Esophagus squamous epithelium (tissue), 5 donors: Measurements from ENCODE around the gene CLCN7. TPM values are rescaled to one million over a fixed set of nuclear protein-coding genes. Genes with fewer than 3 reads are reported as not detected.

ENCODE experiments used
- DNase-seq: peaks from one replicate; lab custom pipeline; 2025; lab: John Stamatoyannopoulos, UW
- H3K27ac ChIP-seq, 4 donors: fragments of 200-600 bp; sonication (generic); one replicate each; pipeline ENCODE4 v1.5.1; 2016 to 2019; ENCODE audit warnings: mild to moderate bottlenecking in 1 of 4
- H3K27me3 ChIP-seq, 4 donors: fragments of 200-600 bp; sonication (generic); 1 replicate in 3 of 4; 2 replicates in 1 of 4; pipeline versions ENCODE4 v1.5.1 to v1.6.0; 2017 to 2021; ENCODE audit warnings: antibody characterized with exemption in 1 of 4
- H3K36me3 ChIP-seq, 3 donors: fragments of 200-600 bp; sonication (generic); one replicate each; pipeline ENCODE4 v1.5.1; 2016 to 2019
- H3K4me1 ChIP-seq, 3 donors: fragments of 200-600 bp; sonication (generic); one replicate each; pipeline ENCODE4 v1.5.1; 2017 to 2019
- H3K4me3 ChIP-seq, 4 donors: fragments of 200-600 bp; sonication (generic); 1 replicate in 3 of 4; 2 replicates in 1 of 4; pipeline ENCODE4 v1.5.1; 2016 to 2019; ENCODE audit warnings: mild to moderate bottlenecking in 2 of 4, moderate library complexity in 1 of 4
- H3K9me3 ChIP-seq, 3 donors: fragments of 200-600 bp; sonication (generic); one replicate each; pipeline ENCODE4 v1.5.1; 2016 to 2019
- POLR2A ChIP-seq, 4 donors: fragments of 450-650 bp; IDR thresholded peaks; one replicate each; pipeline ENCODE4 v1.6.1; 2017; ENCODE audit warnings: antibody characterized with exemption in 4 of 4, mild to moderate bottlenecking in 4 of 4, moderate library complexity in 3 of 4
- WGBS, 2 donors: methylation state at CpG; one replicate each; pipeline ENCODE4 v1.1.5; 2018; 5-methylcytosine and 5-hydroxymethylcytosine counted together
- intact Hi-C: fragments of 100-400 bp; cut with DNase I; formaldehyde crosslinking; loops from one replicate; pipeline ENCODE4 v1.15.0; 2022
- total RNA-seq, 4 donors: library from RNA; depleted of rRNA; stranded (reverse); fragments of >200 nt; gene quantifications; one replicate each; pipeline ENCODE4 v1.1.0, GENCODE V29; 2016
- TF ChIP-seq, protein P1 (sequence below), 6 experiments: fragments of 450-650 bp in 4 of 6; fragments of 200-600 bp in 2 of 6; sonication (generic) in 2 of 6; IDR thresholded peaks; one replicate each; pipeline ENCODE4 v1.5.1; 2016 to 2019; ENCODE audit warnings: antibody characterized with exemption in 6 of 6, mild to moderate bottlenecking in 4 of 6, moderate library complexity in 4 of 6
- donor health status: DM: yes; HTN: yes; CAD: no.

CLCN7 gene
- total RNA-seq, 4 donors from 2014 or later = 21.5 to 41.2 (median 33.6) TPM

DNA sequence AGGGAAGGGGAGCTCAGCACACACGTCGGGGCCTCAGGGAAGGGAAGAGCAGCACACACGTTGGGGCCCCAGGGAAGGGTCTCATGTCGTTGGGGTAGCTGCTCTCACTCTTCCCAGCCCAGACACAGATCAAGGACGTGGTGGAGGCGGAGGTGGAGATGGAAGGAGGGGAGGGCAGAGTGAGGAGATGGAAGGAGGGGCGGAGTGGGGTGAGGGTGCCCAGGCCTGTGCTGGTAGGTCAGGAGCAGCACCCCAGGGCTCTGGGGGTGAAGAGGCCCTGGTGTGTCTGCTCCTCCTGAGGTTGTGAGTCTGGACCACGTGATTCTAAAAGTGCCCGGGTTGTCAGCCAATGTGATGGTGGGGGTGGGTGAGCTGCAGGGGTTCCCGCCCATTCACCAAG is 14.9 kb downstream of the CLCN7 start:
- H3K4me3 ChIP-seq = no peak overlapping the region
- H3K4me1 ChIP-seq = no peaks in the 10 kb centered on the region
- no peak overlapping the region for H3K27ac ChIP-seq
- TF ChIP-seq, protein P1, sequence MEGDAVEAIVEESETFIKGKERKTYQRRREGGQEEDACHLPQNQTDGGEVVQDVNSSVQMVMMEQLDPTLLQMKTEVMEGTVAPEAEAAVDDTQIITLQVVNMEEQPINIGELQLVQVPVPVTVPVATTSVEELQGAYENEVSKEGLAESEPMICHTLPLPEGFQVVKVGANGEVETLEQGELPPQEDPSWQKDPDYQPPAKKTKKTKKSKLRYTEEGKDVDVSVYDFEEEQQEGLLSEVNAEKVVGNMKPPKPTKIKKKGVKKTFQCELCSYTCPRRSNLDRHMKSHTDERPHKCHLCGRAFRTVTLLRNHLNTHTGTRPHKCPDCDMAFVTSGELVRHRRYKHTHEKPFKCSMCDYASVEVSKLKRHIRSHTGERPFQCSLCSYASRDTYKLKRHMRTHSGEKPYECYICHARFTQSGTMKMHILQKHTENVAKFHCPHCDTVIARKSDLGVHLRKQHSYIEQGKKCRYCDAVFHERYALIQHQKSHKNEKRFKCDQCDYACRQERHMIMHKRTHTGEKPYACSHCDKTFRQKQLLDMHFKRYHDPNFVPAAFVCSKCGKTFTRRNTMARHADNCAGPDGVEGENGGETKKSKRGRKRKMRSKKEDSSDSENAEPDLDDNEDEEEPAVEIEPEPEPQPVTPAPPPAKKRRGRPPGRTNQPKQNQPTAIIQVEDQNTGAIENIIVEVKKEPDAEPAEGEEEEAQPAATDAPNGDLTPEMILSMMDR (IDR thresholded peaks at IDR 0.05) = no peak
- no peak for TF ChIP-seq POLR2A (IDR thresholded peaks at IDR 0.05)
- DNase-seq = no peak
- 67 to 79% methylated on average over 7 to 9 of the region's 10 CpGs for WGBS, 2 donors
- H3K36me3 ChIP-seq = peaks cover 24 to 91% (median 25%) of the 10 kb centered on the region in 3 donors
- intact Hi-C loops = no loop called here
- H3K27me3 ChIP-seq = no peaks in the 10 kb centered on the region
- no peaks in the 10 kb centered on the region for H3K9me3 ChIP-seq

DNA sequence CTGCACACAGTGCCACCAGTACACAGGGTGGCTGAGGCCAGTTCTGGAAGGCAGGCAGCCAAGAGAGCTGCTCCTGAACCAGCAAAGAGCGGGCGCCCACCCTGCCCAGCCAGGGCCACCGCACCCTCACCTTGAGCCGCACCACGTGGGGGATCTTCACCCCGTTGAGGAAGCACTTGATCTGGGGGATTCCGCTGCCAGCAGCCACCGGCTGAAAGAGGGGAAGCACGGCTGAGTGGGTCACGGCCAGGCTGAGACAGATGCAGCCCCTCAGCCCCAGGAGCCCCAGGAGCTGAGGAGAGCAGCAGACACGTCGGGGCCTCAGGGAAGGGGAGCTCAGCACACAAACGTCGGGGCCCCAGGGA is 15.9 kb downstream of the CLCN7 start:
- intact Hi-C loops = no loop called here
- WGBS, 2 donors = 80% methylated on average over 1 of the region's 14 CpGs; no CpG with 5 or more reads in 1 of the 2 donors
- peaks cover 27 to 91% (median 29%) of the 10 kb centered on the region in 3 donors for H3K36me3 ChIP-seq
- H3K9me3 ChIP-seq = no peaks in the 10 kb centered on the region
- no peak overlapping the region for H3K4me3 ChIP-seq
- no peaks in the 10 kb centered on the region for H3K4me1 ChIP-seq
- TF ChIP-seq, protein P1 (IDR thresholded peaks at IDR 0.05) = no peak
- TF ChIP-seq POLR2A (IDR thresholded peaks at IDR 0.05) = no peak
- H3K27ac ChIP-seq = no peak overlapping the region
- no peak for DNase-seq
- H3K27me3 ChIP-seq = no peaks in the 10 kb centered on the region

DNA sequence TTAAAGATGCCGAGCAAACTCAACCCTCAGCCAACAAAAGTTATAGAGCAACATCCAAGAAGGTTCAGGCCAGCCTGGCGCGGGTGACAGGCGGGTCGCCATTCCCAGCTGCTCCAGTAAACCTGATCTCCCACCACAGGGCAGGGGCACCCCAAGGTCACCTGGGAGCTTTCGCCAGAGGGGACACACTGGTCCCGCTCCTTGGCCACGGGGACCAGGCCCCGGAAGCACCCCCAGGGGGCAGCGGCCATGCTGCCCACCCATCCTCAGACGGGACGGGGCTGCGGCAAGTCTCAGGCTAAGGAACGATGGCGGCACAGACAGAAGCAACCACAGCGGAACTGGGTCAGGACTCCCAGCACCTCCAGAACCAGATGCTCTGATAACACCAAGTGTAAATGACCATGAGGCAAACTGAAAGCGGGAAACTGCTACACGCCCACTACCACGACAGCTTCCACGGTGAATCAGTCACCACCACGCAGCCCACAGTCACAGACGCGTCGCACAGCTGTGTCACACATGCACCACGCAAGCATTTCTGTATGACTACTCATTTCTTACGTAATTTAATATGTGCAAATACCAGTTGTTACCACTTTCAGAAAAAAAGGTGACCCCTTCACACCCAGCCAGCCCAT is 16.4 kb downstream of the CLCN7 start:
- Histone ChIP-seq H3K27ac (no peak overlapping the region), H3K27me3 (no peaks in the 10 kb centered on the region), H3K36me3 (peaks cover 31 to 91% (median 32%) of the 10 kb centered on the region in 3 donors), H3K4me1 (no peaks in the 10 kb centered on the region), H3K4me3 (no peak overlapping the region), H3K9me3 (no peaks in the 10 kb centered on the region)
- WGBS, 2 donors = 62 to 74% methylated on average over 10 of the region's 26 CpGs
- no peak for DNase-seq
- TF ChIP-seq, protein P1 (IDR thresholded peaks at IDR 0.05) = no peak
- TF ChIP-seq POLR2A (IDR thresholded peaks at IDR 0.05) = no peak
- intact Hi-C loops = no loop called here

DNA sequence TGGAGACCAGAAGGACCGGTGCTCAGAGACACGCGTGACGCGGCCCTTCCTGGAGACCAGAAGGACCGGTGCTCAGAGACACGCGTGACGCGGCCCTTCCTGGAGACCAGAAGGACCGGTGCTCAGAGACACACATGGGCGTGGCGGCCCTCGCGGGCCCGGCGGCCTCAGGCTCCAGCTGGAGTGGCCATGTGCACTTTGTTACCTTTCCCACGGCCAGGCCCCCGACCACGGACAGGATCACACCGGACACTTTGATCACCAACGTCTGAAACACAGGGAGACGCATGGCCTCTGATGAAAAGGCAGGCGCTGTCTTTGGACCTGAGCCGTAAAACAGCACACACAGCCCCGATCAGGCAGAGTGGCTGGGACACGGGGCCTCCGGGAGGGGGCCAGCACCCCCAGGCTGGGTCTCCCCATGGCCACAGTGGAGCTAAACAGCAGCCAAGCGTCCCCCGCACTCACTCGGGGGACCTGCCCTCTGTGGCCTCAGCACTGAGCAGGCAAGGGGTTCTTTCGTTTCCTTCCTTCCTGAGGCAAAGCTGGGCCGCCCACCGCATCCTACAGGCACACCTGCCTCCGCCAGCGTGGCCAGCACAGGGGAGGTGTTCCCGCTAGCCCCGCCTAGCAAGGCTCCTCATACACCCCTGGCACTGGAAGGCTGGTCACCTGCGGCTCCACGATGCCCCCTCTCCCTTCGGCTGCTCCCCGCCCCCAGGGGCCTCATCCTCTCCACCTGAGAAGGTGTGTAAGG is 17.2 kb downstream of the CLCN7 start:
- H3K27me3 ChIP-seq = no peaks in the 10 kb centered on the region
- H3K27ac ChIP-seq = no peak overlapping the region
- WGBS, 2 donors = 93 to 95% methylated on average over 12 to 15 of the region's 42 CpGs
- H3K4me3 ChIP-seq = no peak overlapping the region
- no peaks in the 10 kb centered on the region for H3K4me1 ChIP-seq
- TF ChIP-seq POLR2A (IDR thresholded peaks at IDR 0.05) = no peak
- TF ChIP-seq, protein P1 (IDR thresholded peaks at IDR 0.05) = no peak
- H3K36me3 ChIP-seq = peaks cover 34 to 91% (median 38%) of the 10 kb centered on the region in 3 donors
- no peaks in the 10 kb centered on the region for H3K9me3 ChIP-seq
- no peak for DNase-seq
- intact Hi-C loops = no loop called here

DNA sequence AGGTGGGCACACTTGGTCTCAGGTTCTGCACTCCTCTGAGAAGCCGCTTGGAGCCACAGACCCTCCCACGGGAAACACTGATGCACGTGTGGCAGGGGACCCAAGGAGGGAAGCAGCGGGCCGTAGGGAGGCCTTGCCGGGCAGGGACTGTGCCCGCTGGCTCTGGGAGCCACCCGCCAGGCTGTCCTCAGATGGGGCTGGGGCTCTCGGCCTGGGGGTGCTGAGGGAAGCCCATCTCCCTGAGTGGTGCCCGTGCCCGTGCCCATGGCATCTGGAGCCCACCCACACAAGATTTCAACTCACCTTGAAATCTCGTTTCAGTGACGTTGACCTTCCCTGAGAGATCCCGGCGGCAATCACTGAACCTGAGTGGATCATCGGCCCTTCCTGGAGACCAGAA is 17.9 kb downstream of the CLCN7 start:
- Histone ChIP-seq H3K9me3 (no peaks in the 10 kb centered on the region), H3K4me1 (no peaks in the 10 kb centered on the region), H3K27me3 (no peaks in the 10 kb centered on the region), H3K4me3 (no peak overlapping the region), H3K36me3 (peaks cover 34 to 95% (median 43%) of the 10 kb centered on the region in 3 donors), H3K27ac (no peak overlapping the region)
- no peak for DNase-seq
- 87 to 91% methylated on average over 6 of the region's 16 CpGs for WGBS, 2 donors
- TF ChIP-seq, protein P1 (IDR thresholded peaks at IDR 0.05) = no peak
- no peak for TF ChIP-seq POLR2A (IDR thresholded peaks at IDR 0.05)
- intact Hi-C loops = no loop called here
